Lower leg skin (tissue), 3 donors: ENCODE measurements around the gene KHDRBS2.

Experiments
- CTCF ChIP-seq, 3 donors: fragments of 450-650 bp; IDR thresholded peaks; one replicate each; pipeline ENCODE4 v1.5.1; 2016; ENCODE audit warnings: antibody characterized with exemption in 3 of 3, mild to moderate bottlenecking in 3 of 3, moderate library complexity in 2 of 3
- POLR2A ChIP-seq, 2 donors: fragments of 450-650 bp; IDR thresholded peaks; one replicate each; pipeline ENCODE4 v1.6.1; 2016 to 2017; ENCODE audit warnings: antibody characterized with exemption in 2 of 2, mild to moderate bottlenecking in 1 of 2, moderate library complexity in 1 of 2

GRCh38 chr6:61809004-61809595, 476.9 kb downstream of the KHDRBS2 start:
- TF ChIP-seq CTCF (IDR thresholded peaks at IDR 0.05) (no peak), POLR2A (IDR thresholded peaks at IDR 0.05) (no peak)
